Activated CD4-positive, alpha-beta T cell treated with anti-CD3 and anti-CD28 coated beads, Interleukin-2, Interleukin-4, amounts not matched to agents 100 ng/mL and 50 ng/mL, durations not matched to agents 16 hours and 8 hours (primary cell): ENCODE results near the gene STARD5.

Experiments used
- DNase-seq: peaks from one replicate; pipeline ENCODE4 v3.0.0-alpha.2; 2020; ENCODE audit warnings: low spot score

The STARD5 gene

DNA sequence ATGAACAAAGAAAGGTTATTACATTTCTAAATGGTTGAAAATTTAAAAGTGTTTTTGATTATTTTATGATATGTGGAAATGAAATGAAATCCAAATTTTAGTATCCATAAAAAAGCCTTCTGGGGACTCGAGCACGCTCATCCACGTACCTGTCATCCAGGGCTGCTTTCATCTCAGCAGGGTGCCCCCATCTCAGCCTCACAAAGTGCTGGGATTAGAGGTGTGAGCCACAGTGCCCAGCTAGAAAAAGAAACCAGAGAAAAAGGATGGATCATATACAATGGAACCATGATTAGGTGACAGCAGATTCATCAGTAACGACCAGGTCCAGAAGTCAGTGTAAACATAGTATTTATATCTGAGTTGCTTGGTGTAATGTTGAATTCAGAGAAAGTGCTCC lies 49.7 kb downstream of the STARD5 start:
- no peak for DNase-seq

DNA sequence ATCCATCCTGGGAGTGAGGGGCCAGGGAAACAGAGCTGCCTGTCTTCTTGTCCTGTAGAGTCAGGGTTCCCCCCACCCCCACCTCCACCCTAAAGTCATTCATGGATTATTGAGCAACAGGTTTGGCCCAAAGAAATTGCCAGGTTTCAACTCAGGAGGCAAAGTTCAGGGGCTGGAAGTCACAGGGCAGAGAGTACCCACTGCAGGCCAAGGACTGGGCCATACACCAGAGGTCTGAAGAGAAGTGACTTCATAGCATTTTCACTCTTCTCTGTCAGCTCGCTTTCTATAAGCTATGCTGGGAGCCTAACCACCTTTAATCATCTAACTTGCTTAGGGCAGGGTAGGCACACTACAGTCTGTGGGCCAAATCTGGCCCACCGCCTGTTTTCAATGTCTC lies 50.1 kb downstream of the STARD5 start:
- DNase-seq = no peak

- DNase-seq = no peak
Measured at GRCh38 chr15:81273200-81273599, 50.7 kb downstream of the STARD5 start.

- DNase-seq = no peak
Measured at GRCh38 chr15:81271761-81272644, 51.9 kb downstream of the STARD5 start.

DNA sequence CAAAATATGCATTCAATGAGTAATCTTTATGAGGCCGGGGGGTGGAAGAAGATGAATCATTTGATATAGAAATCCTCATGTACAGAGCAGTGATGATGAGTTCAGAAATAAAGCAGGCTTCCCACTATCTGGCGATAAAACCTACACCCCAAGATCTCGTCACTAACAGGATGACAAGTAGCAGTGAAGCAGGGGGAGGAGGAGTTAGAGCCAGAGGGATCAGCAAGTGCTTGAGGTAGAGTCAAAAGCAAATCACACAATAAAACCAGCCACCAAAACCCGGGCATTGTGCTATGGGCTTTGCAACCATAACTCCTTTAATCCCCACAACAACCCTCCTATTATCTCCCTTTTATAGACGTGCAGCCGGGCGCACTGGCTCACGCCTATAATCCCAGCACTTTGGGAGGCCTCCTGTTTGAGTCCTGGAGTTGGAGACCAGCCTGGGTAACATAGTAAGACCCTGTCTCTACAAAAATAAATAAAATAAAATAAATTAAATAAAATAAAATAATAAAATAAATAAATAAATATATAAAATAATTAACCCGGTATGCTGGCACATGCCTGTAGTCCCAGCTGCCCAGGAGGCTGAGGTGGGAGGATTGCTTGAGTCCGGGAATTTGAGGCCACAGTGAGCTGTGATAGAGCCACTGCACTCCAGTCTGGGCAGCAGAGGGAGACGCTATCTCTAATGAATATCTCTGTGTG lies 53.0 kb downstream of the STARD5 start:
- DNase-seq = no peak

DNA sequence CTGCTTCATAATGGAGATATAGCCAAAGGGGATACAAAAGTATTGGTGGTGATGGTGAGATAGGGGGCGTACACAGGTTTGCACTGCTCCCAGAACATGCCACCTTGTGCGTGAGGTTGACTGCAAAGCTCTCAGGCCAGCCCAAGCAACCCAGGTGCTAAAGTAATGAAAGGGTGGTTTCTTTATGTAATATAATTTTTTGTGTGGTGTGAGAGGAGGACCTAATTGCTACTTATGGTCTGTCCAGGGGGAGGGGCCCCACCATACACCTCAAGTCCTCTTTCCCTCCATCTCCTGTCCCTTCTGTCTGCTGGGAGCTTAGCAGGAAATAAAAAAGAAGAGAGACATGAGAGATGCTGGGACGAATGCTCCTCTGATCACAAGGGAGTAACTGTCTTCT lies 53.8 kb downstream of the STARD5 start:
- DNase-seq = no peak

- DNase-seq = no peak
Measured at GRCh38 chr15:81268881-81269601, 54.9 kb downstream of the STARD5 start.

DNA sequence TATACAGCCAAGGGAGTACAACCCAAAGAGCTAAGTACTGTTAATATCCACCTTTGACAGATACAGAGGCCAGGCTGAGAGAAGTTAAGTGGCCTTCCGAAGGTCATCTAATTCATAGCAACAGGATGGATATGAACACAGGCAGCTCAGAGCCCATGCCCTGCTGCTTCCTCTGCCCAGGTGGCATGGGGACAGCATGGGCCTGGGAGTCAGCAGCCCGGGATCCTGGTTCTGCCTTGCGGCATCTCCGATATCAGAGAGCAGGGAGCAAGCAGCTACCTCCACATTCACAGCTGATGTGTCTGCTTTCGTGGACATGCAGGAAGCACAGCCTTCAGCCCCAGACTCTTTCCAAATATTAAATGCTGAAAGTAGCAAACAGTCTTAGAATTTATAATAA lies 55.6 kb downstream of the STARD5 start:
- no peak for DNase-seq

DNA sequence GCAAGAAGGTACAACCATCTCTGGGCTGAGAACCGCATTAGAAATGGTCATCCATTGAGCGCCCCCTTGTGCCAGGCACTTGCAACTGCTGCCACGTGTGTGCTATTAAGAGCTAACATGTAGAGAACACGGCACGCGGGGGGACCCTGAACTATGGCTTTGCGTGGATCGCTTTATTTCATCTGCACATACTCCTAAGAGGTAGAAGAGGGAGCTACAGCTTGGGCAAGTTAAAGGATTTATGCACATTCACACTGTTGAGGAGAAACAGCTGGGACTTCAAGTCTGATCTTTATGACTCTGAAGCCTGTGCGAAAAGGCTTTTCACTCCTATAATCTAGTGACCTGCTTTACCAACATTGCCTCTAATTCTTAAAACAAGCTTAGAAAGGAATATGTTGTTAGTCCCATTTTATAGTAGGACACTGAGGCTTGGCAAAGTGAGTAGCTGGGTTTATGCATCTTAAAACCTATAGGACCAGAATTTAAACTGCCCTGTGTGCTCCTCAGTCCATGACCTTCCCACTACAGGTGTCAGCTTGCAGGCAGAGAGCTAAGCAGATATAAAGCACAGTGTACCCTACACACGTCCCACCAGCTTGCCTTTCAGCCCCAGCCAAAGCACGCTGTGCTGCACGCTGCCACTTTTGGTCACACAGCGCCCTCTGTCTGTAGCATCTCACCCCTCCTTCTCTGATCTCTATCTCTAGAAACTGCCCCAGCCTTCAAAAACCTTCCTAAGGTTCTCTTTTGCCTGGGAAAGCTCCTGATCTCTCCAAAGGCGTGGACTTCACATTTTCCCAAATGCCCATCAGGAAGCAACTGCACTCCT lies 57.8 kb downstream of the STARD5 start:
- peak; percentile 88 for DNase-seq

- DNase-seq = no peak
Measured at GRCh38 chr15:81265256-81265943, 58.5 kb downstream of the STARD5 start.

GRCh38 chr15:81264072-81264857 lies 59.7 kb downstream of the STARD5 start:
- no peak for DNase-seq

GRCh38 chr15:81263477-81263876 lies 60.5 kb downstream of the STARD5 start:
- no peak for DNase-seq

DNA sequence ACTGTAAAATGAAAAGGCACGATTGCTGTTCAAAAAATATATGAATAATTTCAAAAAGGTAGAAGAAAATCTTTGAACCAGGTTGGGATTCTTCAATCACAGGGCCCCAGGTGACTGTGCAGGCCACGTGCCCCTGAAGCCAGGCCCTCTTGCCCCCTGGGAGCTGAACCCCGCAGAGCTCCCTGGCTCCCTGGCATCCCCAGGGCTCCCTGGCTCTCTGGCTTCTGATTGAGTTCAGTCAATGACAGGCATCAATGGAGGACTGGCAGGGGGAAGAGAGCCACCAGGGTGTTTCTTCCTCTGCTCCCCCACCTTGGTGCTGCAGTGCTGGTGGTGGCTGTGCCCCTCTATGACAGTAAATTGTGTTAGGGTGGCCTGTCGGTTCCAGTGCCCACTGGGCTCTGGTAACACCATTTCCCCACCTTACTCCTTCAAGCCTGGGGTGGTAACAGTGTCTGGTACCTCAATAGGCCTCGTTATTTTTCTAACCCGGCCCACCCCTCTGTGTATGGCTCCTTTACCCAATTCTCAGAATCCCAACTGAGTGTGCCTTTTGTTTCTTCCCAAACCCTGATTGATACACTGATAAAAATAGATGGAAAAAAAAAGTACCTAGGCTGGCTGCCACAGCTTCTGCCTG lies 62.6 kb downstream of the STARD5 start:
- DNase-seq = no peak

DNA sequence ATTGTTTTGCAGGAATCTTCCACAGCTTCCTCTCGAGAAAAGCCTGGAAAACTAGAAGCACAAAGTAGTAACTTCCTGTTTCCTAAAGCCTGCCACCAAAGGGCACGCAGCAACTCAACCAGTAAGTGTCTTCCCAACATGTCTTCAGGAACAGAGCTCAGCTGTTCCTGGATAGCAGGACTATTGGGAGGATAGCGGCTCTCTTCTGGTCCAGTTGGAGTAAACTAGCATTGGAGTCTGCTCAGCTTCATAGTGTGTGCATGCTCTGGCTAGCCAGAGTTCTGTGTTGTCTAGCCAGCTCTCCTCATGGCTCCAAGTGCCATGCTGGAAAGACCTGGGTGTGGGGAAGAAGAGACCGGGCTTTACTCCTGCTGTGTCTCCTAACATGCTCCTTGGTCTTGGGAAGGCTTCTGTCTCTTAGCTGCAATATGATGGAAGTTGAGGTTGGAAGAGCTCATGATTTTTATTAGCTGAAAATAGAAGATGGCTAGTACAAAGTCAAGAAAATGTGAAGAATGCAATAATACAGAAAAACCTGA lies 64.1 kb downstream of the STARD5 start:
- no peak for DNase-seq
